ENCODE data around the gene SLC44A1. TPM values are rescaled to one million over a fixed set of nuclear protein-coding genes. Genes with fewer than 3 reads are reported as not detected.

Gene SLC44A1
- polyA plus RNA-seq, 6 donors from 2014 or later, result 12.9 to 24.6 (median 19.3) TPM

DNA sequence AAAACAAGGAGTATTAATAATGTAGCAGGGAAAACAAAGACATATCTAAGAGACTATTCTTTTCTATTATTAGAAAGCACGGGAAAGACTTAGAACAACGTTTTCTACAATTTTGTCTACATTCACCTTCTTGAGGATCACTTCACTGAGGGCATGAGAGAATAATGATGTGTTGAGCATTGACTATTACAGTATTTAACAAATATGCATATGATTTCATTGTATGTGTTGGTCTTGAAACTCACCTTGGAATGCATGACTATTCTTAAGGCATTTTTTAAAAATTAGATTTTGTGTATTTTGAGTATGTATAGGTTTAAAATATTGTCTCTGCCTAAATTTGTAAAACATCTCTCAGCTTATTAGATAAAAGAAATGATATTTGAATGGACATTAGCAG, 204.6 kb downstream of the SLC44A1 start:
- Mint-ChIP-seq H3K36me3 (no peaks in the 10 kb centered on the region), H3K9me3 (no peaks in the 10 kb centered on the region), H3K27me3 (no peaks in the 10 kb centered on the region), H3K27ac (peak overlapping the region in 3 of 6 donors; percentile 6 to 73 (median 42)), H3K4me3 (peak overlapping the region; percentile 86 to 93 (median 90)), H3K4me1 (peaks cover 17 to 19% (median 17%) of the 10 kb centered on the region in 3 donors)
- DNase-seq, result no peak
- ATAC-seq (ENCODE audit: low read depth in 2 of 2), result no peak

DNA sequence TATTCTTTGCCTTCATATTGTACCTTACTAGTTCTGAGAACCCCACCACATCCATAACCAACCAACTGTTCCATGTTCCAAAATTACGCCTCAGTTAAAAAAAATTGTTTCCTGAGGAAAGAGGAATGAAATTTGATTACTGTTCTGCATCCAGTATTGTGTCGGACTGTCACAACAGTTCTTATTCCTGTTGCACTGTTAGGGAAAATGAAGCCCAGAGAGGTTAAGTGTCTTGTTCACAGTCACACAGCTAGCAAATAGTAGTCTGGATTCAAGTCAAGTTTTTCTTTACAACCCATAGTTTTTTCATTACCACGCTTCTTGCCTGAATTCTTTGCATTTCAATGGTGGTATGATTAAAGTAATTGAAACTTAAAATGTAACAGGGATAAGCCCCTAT, 207.7 kb downstream of the SLC44A1 start:
- no peak for ATAC-seq (ENCODE audit: low read depth in 2 of 2)
- Mint-ChIP-seq H3K27me3 (no peaks in the 10 kb centered on the region), H3K9me3 (peaks cover 0 to 3% (median 2%) of the 10 kb centered on the region in 7 donors), H3K27ac (no peak overlapping the region), H3K4me1 (peaks cover 17 to 19% (median 17%) of the 10 kb centered on the region in 3 donors), H3K36me3 (no peaks in the 10 kb centered on the region), H3K4me3 (peak overlapping the region in 1 of 8 donors; percentile 54)
- no peak for DNase-seq

DNA sequence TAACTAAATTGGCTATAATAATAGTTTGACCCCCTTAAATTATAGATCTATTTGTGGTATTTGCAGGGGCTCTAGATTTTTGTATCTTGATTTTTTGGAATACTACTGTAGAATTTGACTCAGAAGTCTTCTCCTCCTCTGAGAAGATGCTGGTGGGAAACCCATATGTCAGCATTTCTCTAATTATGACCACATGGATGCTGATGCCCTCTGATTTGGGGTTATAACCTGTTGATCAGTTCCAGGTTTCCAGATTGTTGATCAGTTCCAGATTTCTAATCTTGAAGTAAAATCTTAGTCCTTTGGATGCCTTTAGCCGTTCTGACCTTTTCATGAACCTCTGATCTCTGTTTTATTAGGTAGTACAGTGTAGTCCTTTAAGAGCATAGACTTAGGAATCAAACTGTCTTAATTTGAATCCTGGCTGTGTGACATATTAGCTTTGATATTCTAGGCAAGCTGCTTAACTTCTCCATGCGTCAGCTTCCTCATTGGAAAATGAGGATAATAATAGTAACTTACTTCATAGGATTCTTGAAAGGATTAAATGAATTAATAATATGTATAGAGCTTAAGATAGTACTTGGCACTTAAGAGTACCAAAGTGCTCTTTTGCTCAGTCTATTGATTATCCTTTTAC, 211.5 kb downstream of the SLC44A1 start:
- Mint-ChIP-seq H3K9me3 (peaks cover 0 to 18% (median 14%) of the 10 kb centered on the region in 7 donors), H3K27me3 (no peaks in the 10 kb centered on the region), H3K4me3 (no peak overlapping the region), H3K36me3 (peaks cover 4 to 13% of the 10 kb centered on the region in 2 donors), H3K4me1 (peaks cover 4 to 6% (median 4%) of the 10 kb centered on the region in 3 donors), H3K27ac (no peak overlapping the region)
- ATAC-seq (ENCODE audit: low read depth in 2 of 2), result no peak
- no peak for DNase-seq

DNA sequence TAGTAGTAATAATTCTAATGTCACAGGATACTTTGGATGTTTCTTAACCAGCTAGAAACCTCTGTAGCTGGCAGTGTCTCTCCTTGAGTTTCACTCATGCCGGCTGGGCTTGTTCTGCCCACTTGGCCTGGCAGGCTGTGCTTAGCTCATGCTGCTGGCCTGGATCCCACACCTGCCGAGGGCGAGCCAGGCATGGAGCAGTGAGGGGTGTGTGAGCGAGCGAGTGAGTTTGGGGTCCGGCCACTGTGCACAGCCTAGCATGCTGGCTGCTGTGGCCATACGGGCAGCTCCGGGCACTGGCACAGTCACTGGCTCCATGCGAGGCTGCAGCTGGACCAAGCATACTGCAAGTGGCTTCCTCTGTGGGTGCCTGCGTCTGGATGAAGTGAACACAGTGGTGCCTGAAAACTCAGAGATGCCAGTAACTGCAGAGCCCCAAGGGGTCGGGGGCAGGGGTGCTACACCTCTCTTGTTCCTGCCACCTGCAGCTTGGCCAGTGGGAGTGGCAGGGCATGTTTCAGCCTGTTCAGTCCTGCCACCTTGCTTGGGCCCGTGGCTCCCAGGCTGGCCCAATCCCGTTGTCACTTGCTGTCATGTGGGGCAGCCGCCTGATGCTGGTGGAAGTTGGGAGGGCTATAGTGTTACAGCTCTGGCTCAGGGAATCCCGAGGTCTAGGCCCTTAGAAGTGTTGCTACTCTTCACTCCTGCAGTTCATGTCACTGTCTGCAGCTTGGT, 213.3 kb downstream of the SLC44A1 start:
- ATAC-seq (ENCODE audit: low read depth in 2 of 2) (no peak), DNase-seq (no peak)
- Mint-ChIP-seq H3K4me1 (peaks cover under 1 to 2% (median under 1%) of the 10 kb centered on the region in 3 donors), H3K4me3 (no peak overlapping the region), H3K9me3 (peaks cover 0 to 18% (median 14%) of the 10 kb centered on the region in 7 donors), H3K27ac (no peak overlapping the region), H3K27me3 (no peaks in the 10 kb centered on the region), H3K36me3 (peaks cover 4 to 13% of the 10 kb centered on the region in 2 donors)

DNA sequence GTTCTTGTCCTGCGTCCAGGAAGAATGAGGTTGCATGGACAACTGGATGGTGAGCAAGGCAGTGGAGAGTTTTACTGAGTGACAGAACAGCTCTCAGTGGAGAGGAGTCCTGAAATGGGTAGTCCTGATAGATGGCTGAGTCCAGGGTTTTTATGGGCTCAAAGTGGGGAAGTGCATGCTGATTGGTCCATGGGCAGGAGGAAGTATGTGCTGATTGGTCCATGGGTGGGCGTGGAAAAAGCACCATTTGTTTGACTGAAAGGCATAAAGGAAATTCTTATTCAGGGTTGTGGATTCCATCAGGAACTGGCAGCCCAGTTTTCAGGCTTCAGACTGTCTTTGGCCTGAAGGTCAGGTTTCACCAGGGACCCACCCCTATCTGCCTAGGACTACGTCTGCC, 214.0 kb downstream of the SLC44A1 start:
- Mint-ChIP-seq H3K27me3 (no peaks in the 10 kb centered on the region), H3K36me3 (peaks cover 4 to 13% of the 10 kb centered on the region in 2 donors), H3K4me3 (no peak overlapping the region), H3K27ac (no peak overlapping the region), H3K4me1 (no peaks in the 10 kb centered on the region), H3K9me3 (peaks cover 0 to 18% (median 14%) of the 10 kb centered on the region in 7 donors)
- ATAC-seq (ENCODE audit: low read depth in 2 of 2) (no peak), DNase-seq (no peak)

DNA sequence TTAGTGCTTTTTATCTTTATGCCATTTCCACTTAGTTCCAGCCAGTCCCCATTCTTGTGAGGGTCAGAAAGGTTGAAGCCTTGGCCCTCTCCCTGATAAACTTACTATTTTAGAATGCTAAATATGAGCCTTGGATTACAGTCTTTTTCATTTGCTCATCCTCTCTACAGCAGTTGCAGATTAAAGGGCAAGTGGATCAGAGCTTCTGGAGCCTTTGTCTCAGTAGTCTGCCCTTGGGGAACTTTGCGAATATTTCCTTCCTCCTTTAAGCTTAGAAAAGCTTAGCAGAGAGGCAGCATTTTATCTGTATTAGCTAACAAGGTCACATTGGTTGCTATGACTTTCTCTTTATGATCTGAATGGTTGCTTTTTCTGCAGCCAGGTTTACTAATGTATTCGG, 214.9 kb downstream of the SLC44A1 start:
- Mint-ChIP-seq H3K36me3 (peaks cover 4 to 13% of the 10 kb centered on the region in 2 donors), H3K27ac (no peak overlapping the region), H3K4me1 (no peaks in the 10 kb centered on the region), H3K27me3 (no peaks in the 10 kb centered on the region), H3K9me3 (peaks cover 0 to 18% (median 14%) of the 10 kb centered on the region in 7 donors), H3K4me3 (no peak overlapping the region)
- no peak for DNase-seq
- ATAC-seq (ENCODE audit: low read depth in 2 of 2), result no peak

DNA sequence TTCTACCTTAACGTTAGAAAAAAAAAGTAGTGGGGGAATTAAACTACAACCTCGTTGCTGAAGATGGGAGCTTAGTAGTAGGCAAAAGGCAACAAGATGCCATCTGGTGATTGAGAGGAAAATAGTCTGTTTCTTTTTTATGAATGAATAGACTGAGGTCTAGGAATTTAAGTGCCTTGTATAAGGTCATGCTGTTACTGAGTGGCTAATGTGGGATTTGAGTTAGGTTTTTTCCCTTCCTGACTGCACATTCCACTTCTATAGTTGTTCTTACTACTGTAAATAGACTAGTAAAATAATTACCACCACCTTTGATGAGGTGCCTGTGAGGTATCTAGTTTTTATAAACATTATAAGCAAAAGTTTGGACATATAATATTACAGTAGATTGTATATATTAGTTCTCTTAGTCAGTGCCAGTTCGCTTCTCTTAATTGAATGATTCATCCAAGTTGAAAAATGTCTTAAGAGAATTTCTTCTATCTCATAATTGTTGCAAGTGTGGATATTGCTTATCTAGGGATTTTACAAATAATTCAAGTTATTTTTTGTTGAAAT, 222.5 kb downstream of the SLC44A1 start:
- Mint-ChIP-seq H3K27ac (no peak overlapping the region), H3K4me3 (no peak overlapping the region), H3K36me3 (peaks cover 16 to 37% of the 10 kb centered on the region in 2 donors), H3K9me3 (peaks cover 0 to 3% (median 0%) of the 10 kb centered on the region in 7 donors), H3K4me1 (no peaks in the 10 kb centered on the region), H3K27me3 (no peaks in the 10 kb centered on the region)
- ATAC-seq (ENCODE audit: low read depth in 2 of 2), result no peak
- DNase-seq, result no peak

DNA sequence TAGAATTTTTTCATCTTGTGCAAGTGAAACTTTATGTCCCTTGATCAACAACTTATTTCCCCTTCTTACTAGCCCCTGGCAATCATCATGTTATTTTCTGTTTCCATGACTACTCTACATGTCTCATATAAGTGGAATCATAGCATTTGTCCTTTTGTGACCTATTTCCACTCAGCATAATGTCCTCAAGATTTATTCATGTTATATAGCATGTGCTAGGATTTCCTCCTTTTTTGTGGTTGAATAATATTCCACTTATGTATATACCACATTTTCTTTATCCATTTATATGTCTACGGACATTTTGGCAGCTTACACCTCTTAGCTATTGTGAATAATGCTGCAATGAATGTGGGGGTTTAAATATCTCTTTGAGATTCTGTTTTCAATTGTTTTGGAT, 224.4 kb downstream of the SLC44A1 start:
- no peak overlapping the region for H3K27ac Mint-ChIP-seq
- H3K27me3 Mint-ChIP-seq, result no peaks in the 10 kb centered on the region
- no peak overlapping the region for H3K4me3 Mint-ChIP-seq
- DNase-seq, result no peak
- H3K9me3 Mint-ChIP-seq, result peaks cover 0 to 3% (median 0%) of the 10 kb centered on the region in 7 donors
- H3K4me1 Mint-ChIP-seq, result no peaks in the 10 kb centered on the region
- ATAC-seq (ENCODE audit: low read depth in 2 of 2), result no peak
- H3K36me3 Mint-ChIP-seq, result peaks cover 16 to 37% of the 10 kb centered on the region in 2 donors

DNA sequence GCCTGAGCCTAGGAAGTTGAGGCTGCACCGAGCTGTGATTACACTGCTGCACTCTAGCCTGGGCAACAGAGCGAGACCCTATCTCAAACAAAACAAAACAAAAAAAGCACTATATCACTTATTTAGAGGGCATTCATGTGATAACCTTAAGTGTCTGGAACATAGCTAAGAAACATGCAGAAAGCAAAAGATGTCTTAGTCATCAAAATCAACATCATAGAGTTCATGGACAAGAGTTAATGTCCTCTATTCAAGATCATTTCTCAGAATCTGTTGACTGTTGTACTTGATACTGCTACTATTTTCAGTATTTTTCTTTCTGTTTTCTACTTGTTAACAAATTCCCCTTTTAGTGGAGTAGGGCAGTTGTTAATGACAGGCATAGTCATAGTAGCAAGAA, 228.8 kb downstream of the SLC44A1 start:
- Mint-ChIP-seq H3K27ac (no peak overlapping the region), H3K4me1 (no peaks in the 10 kb centered on the region), H3K36me3 (peaks cover 16 to 23% of the 10 kb centered on the region in 2 donors), H3K9me3 (peaks cover 0 to 3% (median 0%) of the 10 kb centered on the region in 7 donors), H3K4me3 (no peak overlapping the region), H3K27me3 (no peaks in the 10 kb centered on the region)
- ATAC-seq (ENCODE audit: low read depth in 2 of 2) (no peak), DNase-seq (no peak)

DNA sequence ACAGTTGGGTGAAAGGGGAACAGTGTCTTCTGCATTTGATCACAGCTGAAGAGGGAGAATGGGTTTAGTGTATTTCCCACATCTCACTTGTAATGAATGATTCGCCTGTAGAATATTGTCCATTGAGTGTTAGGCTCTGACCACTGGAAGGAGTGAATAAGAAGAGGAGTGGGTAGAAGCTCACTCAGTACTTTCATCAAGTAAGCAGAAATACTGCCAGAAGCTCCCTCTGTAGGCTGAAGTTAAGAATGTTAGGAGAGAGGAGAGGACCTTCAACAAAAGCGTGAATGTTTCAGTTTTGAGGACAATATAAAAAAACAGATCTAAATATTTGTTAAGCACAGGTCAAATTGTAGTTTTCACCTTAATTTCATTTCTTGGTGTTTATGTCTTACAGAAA, 230.9 kb downstream of the SLC44A1 start:
- H3K27me3 Mint-ChIP-seq, result no peaks in the 10 kb centered on the region
- H3K27ac Mint-ChIP-seq, result no peak overlapping the region
- no peaks in the 10 kb centered on the region for H3K4me1 Mint-ChIP-seq
- DNase-seq (no peak), ATAC-seq (ENCODE audit: low read depth in 2 of 2) (no peak)
- no peaks in the 10 kb centered on the region for H3K9me3 Mint-ChIP-seq
- H3K36me3 Mint-ChIP-seq, result peaks cover 7 to 8% of the 10 kb centered on the region in 2 donors
- no peak overlapping the region for H3K4me3 Mint-ChIP-seq

DNA sequence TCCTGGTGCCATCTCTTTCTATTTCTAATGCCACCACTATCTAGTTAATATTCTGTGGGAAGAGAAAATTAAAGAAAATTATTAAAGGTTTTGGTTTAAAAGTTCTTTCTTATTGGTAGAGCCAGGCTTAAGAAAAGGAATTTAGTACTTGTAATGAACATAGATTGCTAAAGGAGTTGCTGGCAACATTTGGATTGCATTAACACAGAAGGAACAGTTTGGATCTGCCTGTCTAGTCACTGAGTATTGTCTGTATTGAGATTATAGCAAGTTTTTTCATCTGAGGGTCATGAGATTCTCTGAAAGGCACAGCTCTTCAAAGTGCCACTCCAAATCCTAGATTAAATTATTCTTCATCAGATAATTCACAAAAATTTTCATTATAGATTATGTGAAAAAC, 235.4 kb downstream of the SLC44A1 start:
- no peak overlapping the region for H3K27ac Mint-ChIP-seq
- no peaks in the 10 kb centered on the region for H3K36me3 Mint-ChIP-seq
- DNase-seq, result no peak
- H3K27me3 Mint-ChIP-seq, result no peaks in the 10 kb centered on the region
- peaks cover 0 to 6% (median 5%) of the 10 kb centered on the region in 3 donors for H3K4me1 Mint-ChIP-seq
- H3K4me3 Mint-ChIP-seq, result no peak overlapping the region
- no peak for ATAC-seq (ENCODE audit: low read depth in 2 of 2)
- H3K9me3 Mint-ChIP-seq, result no peaks in the 10 kb centered on the region

DNA sequence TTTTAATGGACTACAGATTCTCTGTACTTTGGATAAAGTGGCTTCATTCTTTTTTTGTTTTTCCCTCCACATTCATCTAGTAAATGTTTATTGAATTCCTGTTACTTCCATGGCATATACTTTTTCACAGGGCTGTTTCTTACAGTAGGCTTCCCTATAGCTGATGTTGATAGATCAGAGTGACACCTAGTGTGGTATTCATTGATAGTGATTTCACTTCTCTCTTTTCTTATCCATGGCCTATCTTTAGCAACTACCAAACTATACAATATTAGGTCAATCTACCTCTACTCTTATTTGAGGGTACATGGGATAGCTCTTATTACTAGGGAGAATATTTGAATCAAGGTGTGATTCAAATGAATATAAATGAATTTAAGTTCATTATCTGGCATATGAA, 239.2 kb downstream of the SLC44A1 start:
- Mint-ChIP-seq H3K27me3 (no peaks in the 10 kb centered on the region), H3K9me3 (no peaks in the 10 kb centered on the region)
- no peak for DNase-seq

DNA sequence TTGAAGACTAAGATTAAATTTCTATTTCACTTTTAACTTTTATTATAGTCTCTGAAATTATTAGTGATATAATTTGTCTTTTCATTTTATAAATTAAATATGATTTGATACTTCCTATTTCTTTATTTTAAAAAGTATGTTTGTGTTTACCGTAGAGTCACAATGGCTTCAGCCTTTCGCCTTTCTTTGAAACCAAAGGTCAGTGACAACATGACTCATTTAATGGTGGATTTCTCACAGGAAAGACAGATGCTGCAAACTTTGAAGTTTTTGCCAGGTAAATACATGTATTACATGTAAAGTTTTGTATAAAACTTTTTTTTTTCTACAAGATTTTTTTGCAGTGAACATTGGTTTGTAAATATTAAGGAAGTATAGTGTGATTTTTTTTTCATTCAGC, 239.8 kb downstream of the SLC44A1 start:
- Mint-ChIP-seq H3K4me1 (peaks cover 0 to 6% (median 5%) of the 10 kb centered on the region in 3 donors), H3K27ac (peak overlapping the region in 1 of 6 donors; percentile 31), H3K4me3 (no peak overlapping the region), H3K9me3 (no peaks in the 10 kb centered on the region), H3K27me3 (no peaks in the 10 kb centered on the region), H3K36me3 (no peaks in the 10 kb centered on the region)
- DNase-seq, result no peak
- ATAC-seq (ENCODE audit: low read depth in 2 of 2), result no peak

More for the DNA sequence above, 239.2 kb downstream of the SLC44A1 start:
- no peaks in the 10 kb centered on the region for H3K36me3 Mint-ChIP-seq
- ATAC-seq (ENCODE audit: low read depth in 2 of 2), result no peak
- H3K4me3 Mint-ChIP-seq, result no peak overlapping the region
- peaks cover 0 to 6% (median 5%) of the 10 kb centered on the region in 3 donors for H3K4me1 Mint-ChIP-seq
- H3K27ac Mint-ChIP-seq, result peak overlapping the region in 1 of 6 donors; percentile 4

DNA sequence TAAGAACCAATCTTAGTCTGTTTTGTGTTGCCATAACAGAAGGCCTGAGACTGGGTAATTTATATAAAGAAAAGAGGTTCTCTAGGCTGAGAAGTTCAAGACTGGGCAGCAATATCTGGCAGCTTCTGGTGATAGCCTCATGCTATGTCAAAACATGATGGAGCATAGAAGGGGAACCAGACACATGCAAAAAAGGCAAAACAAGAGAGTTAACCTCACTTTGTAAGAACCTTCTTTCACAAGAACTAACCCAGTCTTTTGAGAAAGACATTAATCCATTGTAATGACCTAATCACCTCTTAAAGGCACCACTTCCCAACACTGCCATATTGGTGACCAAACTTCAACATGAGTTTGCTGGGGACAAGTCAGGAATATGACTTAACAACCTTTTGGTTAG, 240.7 kb downstream of the SLC44A1 start:
- DNase-seq, result no peak
- Mint-ChIP-seq H3K27ac (no peak overlapping the region), H3K4me3 (no peak overlapping the region), H3K9me3 (no peaks in the 10 kb centered on the region), H3K36me3 (no peaks in the 10 kb centered on the region), H3K27me3 (no peaks in the 10 kb centered on the region), H3K4me1 (peaks cover 0 to 6% (median 5%) of the 10 kb centered on the region in 3 donors)
- no peak for ATAC-seq (ENCODE audit: low read depth in 2 of 2)

Measured in naive B cell (primary cell).